AG10803 (cell line): ENCODE results near the gene HSPA1B.
"Not testable (repeated sequence)": the region's sequence is repeated elsewhere in the genome, so short reads cannot be mapped to it uniquely, and the experiment has no call there.

ENCODE experiments used
- DNase-seq: peaks from one replicate; pipeline ENCODE4 v3.0.0; 2010; ENCODE audit warnings: low read depth
- H3K4me3 ChIP-seq: 2 replicates; pipeline ENCODE4 v1.5.1; 2011; ENCODE audit warnings: mild to moderate bottlenecking, low read length, control low read depth
- TF ChIP-seq, protein P1 (sequence below): conservative IDR thresholded peaks from 2 replicates; pipeline ENCODE4 v1.5.1; 2011; ENCODE audit warnings: mild to moderate bottlenecking, low read length, control low read depth, inconsistent platforms

Gene HSPA1B

DNA sequence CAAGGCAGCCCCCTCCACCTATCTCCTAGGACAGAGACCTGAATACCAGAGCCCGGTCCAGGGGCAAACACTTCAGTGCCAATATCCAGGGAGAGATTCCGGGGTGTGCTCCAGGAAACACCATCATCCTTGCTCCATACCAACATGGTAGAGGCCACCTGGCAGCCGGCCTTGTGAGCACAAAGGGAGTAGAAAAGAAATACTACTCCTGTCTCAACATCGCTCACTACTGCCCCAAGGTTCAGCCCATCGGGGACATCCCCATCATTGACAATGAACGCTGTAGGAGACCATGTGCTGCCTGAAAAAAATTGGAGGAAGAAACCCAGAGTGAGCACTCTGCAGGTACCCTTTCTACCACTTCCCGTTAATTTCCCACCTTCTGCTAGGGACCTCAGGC is 33.6 kb downstream of the HSPA1B start:
- TF ChIP-seq, protein P1, sequence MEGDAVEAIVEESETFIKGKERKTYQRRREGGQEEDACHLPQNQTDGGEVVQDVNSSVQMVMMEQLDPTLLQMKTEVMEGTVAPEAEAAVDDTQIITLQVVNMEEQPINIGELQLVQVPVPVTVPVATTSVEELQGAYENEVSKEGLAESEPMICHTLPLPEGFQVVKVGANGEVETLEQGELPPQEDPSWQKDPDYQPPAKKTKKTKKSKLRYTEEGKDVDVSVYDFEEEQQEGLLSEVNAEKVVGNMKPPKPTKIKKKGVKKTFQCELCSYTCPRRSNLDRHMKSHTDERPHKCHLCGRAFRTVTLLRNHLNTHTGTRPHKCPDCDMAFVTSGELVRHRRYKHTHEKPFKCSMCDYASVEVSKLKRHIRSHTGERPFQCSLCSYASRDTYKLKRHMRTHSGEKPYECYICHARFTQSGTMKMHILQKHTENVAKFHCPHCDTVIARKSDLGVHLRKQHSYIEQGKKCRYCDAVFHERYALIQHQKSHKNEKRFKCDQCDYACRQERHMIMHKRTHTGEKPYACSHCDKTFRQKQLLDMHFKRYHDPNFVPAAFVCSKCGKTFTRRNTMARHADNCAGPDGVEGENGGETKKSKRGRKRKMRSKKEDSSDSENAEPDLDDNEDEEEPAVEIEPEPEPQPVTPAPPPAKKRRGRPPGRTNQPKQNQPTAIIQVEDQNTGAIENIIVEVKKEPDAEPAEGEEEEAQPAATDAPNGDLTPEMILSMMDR: no peak
- H3K4me3 ChIP-seq: no peak overlapping the region
- DNase-seq: no peak

DNA sequence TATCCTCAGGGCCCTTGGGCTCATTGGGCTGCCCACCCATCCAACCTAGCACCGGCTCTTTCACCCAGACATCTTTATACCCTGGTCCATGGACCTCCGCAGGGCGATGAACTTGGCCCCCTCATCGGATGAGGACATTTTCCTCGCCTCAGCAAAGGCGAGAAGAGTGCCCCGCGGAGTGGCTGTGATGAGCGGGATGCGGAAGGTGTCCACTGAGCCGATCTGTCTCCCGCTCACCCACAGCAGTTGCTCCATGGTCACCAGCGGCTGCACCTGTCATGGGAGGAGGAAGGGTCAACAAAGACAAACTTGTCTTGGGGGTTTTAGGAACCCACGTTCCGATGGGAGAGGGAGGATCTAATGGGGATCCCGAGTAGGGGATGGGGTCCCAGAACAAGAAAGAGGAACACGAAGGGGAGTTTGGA is 34.4 kb downstream of the HSPA1B start:
- no peak for DNase-seq
- TF ChIP-seq, protein P1: no peak
- peak overlapping the region; percentile 92 for H3K4me3 ChIP-seq

DNA sequence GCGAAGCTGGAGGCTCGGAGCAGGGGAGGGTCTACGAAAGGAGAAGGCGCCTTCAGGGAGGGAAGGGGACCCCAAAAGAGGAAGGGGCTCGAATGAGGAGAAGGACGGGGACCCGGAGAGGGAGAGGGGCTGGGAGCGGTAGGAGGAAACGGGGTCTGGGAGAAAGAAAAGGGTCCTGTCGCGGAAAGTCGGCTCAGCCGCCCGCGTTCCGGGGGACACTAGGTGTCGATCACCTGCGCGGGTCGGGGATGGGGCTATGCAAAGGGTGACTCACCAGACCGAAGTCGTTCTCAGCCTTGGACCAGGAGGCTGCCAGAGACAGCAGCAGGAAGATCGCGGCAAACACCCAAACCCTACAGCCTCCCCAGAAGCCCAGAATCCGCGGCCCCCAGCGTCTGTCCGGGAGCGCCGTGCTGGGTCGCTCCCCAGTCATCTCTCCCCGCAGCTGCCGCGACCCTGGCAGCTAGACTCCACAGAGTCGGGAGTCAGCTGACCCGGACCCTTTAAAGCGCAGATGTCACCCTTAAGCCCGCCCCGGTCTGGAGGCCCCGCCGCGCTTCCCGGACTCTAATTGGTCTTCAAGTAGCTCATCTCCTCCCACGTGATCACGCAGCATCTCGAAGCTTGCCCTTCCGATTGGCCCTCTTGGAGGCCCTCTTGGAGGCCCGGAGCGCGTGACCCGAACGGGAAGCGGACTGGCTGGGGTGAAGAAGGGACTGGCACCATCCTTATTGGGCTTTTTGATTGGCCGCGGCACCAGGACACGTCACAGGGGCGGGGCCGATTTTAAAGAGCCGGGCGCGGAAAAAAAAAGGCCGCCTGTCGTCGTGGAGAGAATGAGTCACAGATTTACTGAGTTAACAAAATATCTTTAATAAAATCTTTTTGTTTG is 35.1 kb downstream of the HSPA1B start, which contains the start of gene NEU1:
Gene NEU1 (minus strand): TSS at position 478 of the 892 bp plus-strand sequence. CDS start 45 bp downstream, at position 433.
- TF ChIP-seq, protein P1: no peak
- DNase-seq: peak; percentile 100
- H3K4me3 ChIP-seq: peak within 1 kb of the TSS; percentile 92

DNA sequence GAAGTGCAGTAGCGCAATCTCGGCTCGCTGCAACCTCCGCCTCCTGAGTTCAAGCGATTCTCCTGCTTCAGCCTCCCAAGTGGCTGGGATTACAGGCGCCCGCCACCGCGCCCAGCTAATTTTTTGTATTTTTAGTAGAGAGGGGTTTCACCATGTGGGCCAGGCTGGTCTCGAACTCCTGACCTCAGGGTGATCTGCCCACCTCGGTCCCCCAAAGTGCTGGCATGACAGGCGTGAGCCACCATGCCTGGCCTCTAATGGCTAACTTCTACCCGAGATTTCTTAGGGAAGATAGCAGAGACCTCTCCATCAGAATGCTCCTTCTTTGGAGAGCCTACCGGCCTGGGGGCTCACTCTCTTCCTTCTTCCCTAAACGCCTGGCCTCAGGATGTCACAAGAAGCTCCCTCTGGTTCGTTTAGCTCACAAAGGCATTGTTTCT is 36.6 kb downstream of the HSPA1B start:
- H3K4me3 ChIP-seq: peak overlapping the region; percentile 80
- not testable (repeated sequence) for DNase-seq

DNA sequence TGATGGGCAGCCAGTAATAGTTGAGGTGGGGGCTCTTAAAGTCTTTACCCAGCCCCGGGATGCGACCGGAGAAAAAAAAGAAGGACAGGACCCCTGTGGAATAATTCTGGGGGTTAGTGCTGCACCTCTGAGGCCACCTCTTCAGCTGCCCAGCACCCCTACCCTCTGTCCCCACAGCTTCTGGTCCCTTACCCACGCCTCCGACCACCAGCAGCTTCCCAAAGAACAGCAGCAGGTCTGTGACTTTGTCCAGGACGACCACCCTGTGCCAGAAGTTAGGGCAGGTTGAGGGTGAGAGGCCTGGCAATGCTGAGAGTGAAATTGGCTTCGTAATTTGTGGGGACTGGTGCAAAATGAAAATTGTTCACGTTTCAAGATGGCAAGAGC is 37.3 kb downstream of the HSPA1B start:
- TF ChIP-seq, protein P1: no peak
- no peak for DNase-seq
- H3K4me3 ChIP-seq: no peak overlapping the region

DNA sequence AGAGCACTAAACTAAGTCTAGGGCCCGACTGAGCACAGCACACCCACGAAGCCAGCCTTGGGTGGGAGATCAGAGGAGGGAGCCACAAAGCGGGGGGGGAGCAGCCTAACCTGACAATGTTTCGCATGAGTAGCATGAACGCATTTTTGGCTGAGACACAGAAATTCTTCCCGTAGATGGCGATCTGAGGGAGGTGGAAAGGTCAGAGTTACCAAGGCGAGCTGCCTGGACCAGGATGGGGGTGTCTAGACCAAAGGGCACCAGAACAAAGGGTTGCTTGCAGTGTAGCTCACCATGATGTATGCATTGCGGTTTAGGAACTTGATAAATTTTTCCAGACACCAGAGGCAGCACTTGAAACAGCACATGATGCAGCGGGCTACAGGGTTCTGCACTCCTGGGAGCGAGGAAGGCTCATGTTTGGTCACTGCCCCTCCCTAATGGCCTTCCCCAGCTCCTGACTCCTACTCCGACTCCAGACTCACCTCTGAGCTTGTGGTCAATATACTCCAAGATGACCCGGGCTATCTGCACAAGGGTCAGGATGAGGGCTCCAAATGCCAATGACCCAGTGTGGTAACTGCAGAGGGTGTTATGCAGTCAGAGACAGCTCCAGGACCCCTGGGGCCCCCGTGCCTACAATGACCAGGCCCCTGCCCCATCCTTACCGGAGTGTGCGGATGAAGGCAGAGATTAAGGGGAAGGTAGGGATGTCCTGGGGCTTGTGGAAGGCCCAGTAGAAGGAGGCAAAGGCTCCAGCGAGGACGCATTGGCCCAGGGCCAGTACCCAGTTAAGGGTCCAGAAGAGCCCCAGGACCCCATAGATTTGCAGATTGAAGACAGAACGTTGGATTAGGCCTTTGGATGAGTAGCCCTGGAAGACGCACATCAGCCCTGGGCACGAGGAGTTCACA is 37.9 kb downstream of the HSPA1B start:
- TF ChIP-seq, protein P1: no peak

DNA sequence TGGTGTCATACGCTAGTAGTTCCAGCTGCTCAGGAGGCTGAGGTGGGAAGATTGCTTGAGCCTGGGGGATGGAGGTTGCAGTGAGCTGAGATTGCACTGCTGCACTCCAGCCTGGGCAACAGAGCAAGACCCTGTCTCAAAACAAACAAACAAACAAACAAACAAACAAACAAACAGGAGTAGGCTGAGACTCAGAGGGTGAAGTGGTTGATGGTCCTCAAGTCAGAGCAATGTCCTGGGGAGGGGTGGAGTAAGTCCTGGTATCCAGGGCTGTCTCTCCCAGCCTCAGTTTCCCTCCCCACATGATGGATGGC is 41.1 kb downstream of the HSPA1B start:
- not testable (repeated sequence) for DNase-seq, H3K4me3 ChIP-seq

More for the DNA sequence above, 37.9 kb downstream of the HSPA1B start:
- no peak overlapping the region for H3K4me3 ChIP-seq
- DNase-seq: no peak

DNA sequence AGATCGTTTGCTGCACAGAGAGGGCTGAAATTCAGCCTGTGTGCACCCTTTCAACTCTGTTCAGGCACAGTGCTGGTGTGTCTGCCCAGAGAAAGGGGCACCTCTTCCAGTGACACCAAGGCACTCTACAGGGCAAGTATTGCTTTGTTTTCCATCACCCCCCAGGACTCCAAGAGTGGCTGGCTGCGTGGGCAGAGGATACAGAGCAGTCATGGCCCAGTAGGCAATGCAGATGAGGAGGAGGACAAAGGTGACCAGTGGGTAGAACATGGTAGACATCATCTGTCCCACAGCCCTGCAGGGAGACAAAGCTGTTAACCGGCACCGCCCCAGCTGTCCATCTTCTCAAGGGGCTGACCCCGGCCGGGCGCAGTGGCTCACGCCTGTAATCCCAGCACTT is 41.8 kb downstream of the HSPA1B start:
- TF ChIP-seq, protein P1: no peak
- no peak overlapping the region for H3K4me3 ChIP-seq
- DNase-seq: no peak
